Activated CD4-positive, alpha-beta T cell treated with anti-CD3 and anti-CD28 coated beads, Interleukin-2, amount 10 ng/mL, durations not matched to agents 24 days and 14 days (primary cell): ENCODE results near the gene PRPF6. TPM values are rescaled to one million over a fixed set of nuclear protein-coding genes. Genes with fewer than 3 reads are reported as not detected.

Experiments used
- DNase-seq: peaks from one replicate; pipeline ENCODE4 v3.0.0; 2022
- H3K27ac Mint-ChIP-seq: one replicate; pipeline ENCODE4 v1.8.0; 2022; ENCODE audit warnings: mild to moderate bottlenecking, mixed read lengths
- H3K27me3 Mint-ChIP-seq: one replicate; pipeline ENCODE4 v1.8.0; 2022; ENCODE audit warnings: mixed read lengths
- H3K36me3 Mint-ChIP-seq: one replicate; pipeline ENCODE4 v1.8.0; 2022; ENCODE audit warnings: low read depth, mild to moderate bottlenecking, mixed read lengths
- H3K4me1 Mint-ChIP-seq: one replicate; pipeline ENCODE4 v1.8.0; 2021; ENCODE audit warnings: mixed read lengths
- H3K4me3 Mint-ChIP-seq: one replicate; pipeline ENCODE4 v1.8.0; 2022; ENCODE audit warnings: mild to moderate bottlenecking, moderate library complexity, mixed read lengths
- H3K9me3 Mint-ChIP-seq: one replicate; pipeline ENCODE4 v1.8.0; 2021; ENCODE audit warnings: mixed read lengths
- intact Hi-C: fragments of 100-400 bp; cut with micrococcal nuclease; formaldehyde crosslinking; loops from one replicate; pipeline ENCODE4 v1.15.1; 2023
- total RNA-seq: library from RNA; stranded (reverse); gene quantifications from 2 replicates; pipeline ENCODE4 v1.2.3, GENCODE V29; 2022

The PRPF6 gene
- total RNA-seq, 1 donor from 2014 or later = 79.5 TPM

- H3K27me3 Mint-ChIP-seq = no peaks in the 10 kb centered on the region
- peak overlapping the region; percentile 95 for H3K4me3 Mint-ChIP-seq
- intact Hi-C loops = loop anchor here (5.0 kb wide), 1 partner anchor 554 kb away; the partner anchor contains the start of gene PPDPF
- H3K36me3 Mint-ChIP-seq = peaks cover 23% of the 10 kb centered on the region
- no peaks in the 10 kb centered on the region for H3K9me3 Mint-ChIP-seq
- peaks cover 14% of the 10 kb centered on the region for H3K4me1 Mint-ChIP-seq
- no peak overlapping the region for H3K27ac Mint-ChIP-seq
- no peak for DNase-seq
Measured at GRCh38 chr20:64076061-64076997, 95.4 kb downstream of the PRPF6 start.

GRCh38 chr20:64077094-64077493 is 96.2 kb downstream of the PRPF6 start:
- intact Hi-C loops = loop anchor here (5.0 kb wide), 1 partner anchor 555 kb away; the partner anchor contains the start of gene PPDPF
- Mint-ChIP-seq H3K36me3 (peaks cover 22% of the 10 kb centered on the region), H3K9me3 (no peaks in the 10 kb centered on the region), H3K4me1 (peaks cover 17% of the 10 kb centered on the region), H3K4me3 (peak overlapping the region; percentile 95), H3K27ac (peak overlapping the region; percentile 90), H3K27me3 (peaks cover 5% of the 10 kb centered on the region)
- DNase-seq = peak; percentile 86

DNA sequence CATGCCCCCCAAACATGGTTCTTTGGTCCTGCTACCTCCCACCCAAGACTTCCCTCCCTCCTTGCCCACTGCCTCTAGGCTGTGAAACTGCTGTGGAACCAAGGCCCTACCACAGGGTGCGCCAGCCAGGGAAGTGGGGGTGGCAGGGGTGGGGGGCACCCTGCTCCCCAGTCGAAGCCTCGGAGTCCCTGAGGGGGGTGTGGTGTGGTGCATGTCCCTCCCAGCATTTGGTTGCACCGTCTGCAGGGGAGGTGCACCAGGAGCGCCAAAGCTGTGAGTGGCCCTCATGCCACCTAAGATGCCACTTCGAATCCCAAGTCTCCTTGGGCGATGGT is 96.6 kb downstream of the PRPF6 start:
- intact Hi-C loops = loop anchor here (5.0 kb wide), 1 partner anchor 555 kb away; the partner anchor contains the start of gene PPDPF
- H3K27ac Mint-ChIP-seq = peak overlapping the region; percentile 90
- H3K4me1 Mint-ChIP-seq = peaks cover 20% of the 10 kb centered on the region
- H3K4me3 Mint-ChIP-seq = peak overlapping the region; percentile 95
- no peak for DNase-seq
- H3K9me3 Mint-ChIP-seq = no peaks in the 10 kb centered on the region
- H3K27me3 Mint-ChIP-seq = peaks cover 7% of the 10 kb centered on the region
- H3K36me3 Mint-ChIP-seq = peaks cover 18% of the 10 kb centered on the region

GRCh38 chr20:64077876-64078551 is 97.1 kb downstream of the PRPF6 start:
- H3K27ac Mint-ChIP-seq = peak overlapping the region; percentile 90
- H3K27me3 Mint-ChIP-seq = peaks cover 8% of the 10 kb centered on the region
- intact Hi-C loops = loop anchor here (5.0 kb wide), 1 partner anchor 556 kb away; the partner anchor contains the start of gene PPDPF
- H3K4me3 Mint-ChIP-seq = peak overlapping the region; percentile 95
- H3K4me1 Mint-ChIP-seq = peaks cover 23% of the 10 kb centered on the region
- no peaks in the 10 kb centered on the region for H3K9me3 Mint-ChIP-seq
- peaks cover 17% of the 10 kb centered on the region for H3K36me3 Mint-ChIP-seq
- peak; percentile 90 for DNase-seq

GRCh38 chr20:64078934-64079272 is 98.0 kb downstream of the PRPF6 start:
- Mint-ChIP-seq H3K4me1 (peaks cover 27% of the 10 kb centered on the region), H3K4me3 (peak overlapping the region; percentile 95), H3K27ac (peak overlapping the region; percentile 80), H3K9me3 (no peaks in the 10 kb centered on the region), H3K27me3 (peaks cover 10% of the 10 kb centered on the region), H3K36me3 (peaks cover 14% of the 10 kb centered on the region)
- DNase-seq = no peak
- intact Hi-C loops = loop anchor here (1.0 to 5.0 kb wide), 2 partner anchors 13 to 557 kb away; partner anchors contain the start of gene PPDPF

- Mint-ChIP-seq H3K4me1 (peaks cover 29% of the 10 kb centered on the region), H3K27me3 (peaks cover 13% of the 10 kb centered on the region), H3K9me3 (no peaks in the 10 kb centered on the region), H3K36me3 (peaks cover 11% of the 10 kb centered on the region), H3K4me3 (peak within 1 kb of the TSS; percentile 95), H3K27ac (peak within 1 kb of the TSS; percentile 80)
- intact Hi-C loops = loop anchor here (1.0 to 5.0 kb wide), 2 partner anchors 13 to 557 kb away; partner anchors contain the start of gene PPDPF
- DNase-seq = peak; percentile 93
Measured at GRCh38 chr20:64079273-64080012, 98.5 kb downstream of the PRPF6 start, which contains the start of gene RGS19. RGS19 (minus strand) TSS chr20:64079518; CDS start chr20:64076886, 2,632 bp downstream.

- H3K36me3 Mint-ChIP-seq = peaks cover 11% of the 10 kb centered on the region
- H3K9me3 Mint-ChIP-seq = no peaks in the 10 kb centered on the region
- DNase-seq = no peak
- peaks cover 30% of the 10 kb centered on the region for H3K4me1 Mint-ChIP-seq
- H3K4me3 Mint-ChIP-seq = peak within 1 kb of the TSS; percentile 95
- peak within 1 kb of the TSS; percentile 80 for H3K27ac Mint-ChIP-seq
- intact Hi-C loops = no loop called here
- peaks cover 19% of the 10 kb centered on the region for H3K27me3 Mint-ChIP-seq
Measured at GRCh38 chr20:64080013-64080812, 99.3 kb downstream of the PRPF6 start, which contains the start of gene OPRL1. OPRL1 (plus strand) TSS chr20:64080082; CDS start chr20:64092721, 12,639 bp downstream.

GRCh38 chr20:64080813-64081623 is 100.1 kb downstream of the PRPF6 start:
- Mint-ChIP-seq H3K9me3 (no peaks in the 10 kb centered on the region), H3K4me3 (peak overlapping the region; percentile 71), H3K27ac (peak overlapping the region; percentile 42), H3K36me3 (peaks cover 6% of the 10 kb centered on the region), H3K27me3 (peaks cover 26% of the 10 kb centered on the region), H3K4me1 (peaks cover 29% of the 10 kb centered on the region)
- peak; percentile 68 for DNase-seq
- intact Hi-C loops = no loop called here

- H3K36me3 Mint-ChIP-seq = peaks cover 5% of the 10 kb centered on the region
- H3K9me3 Mint-ChIP-seq = no peaks in the 10 kb centered on the region
- intact Hi-C loops = no loop called here
- H3K27ac Mint-ChIP-seq = no peak overlapping the region
- H3K27me3 Mint-ChIP-seq = peaks cover 30% of the 10 kb centered on the region
- peaks cover 29% of the 10 kb centered on the region for H3K4me1 Mint-ChIP-seq
- H3K4me3 Mint-ChIP-seq = peak overlapping the region; percentile 68
- no peak for DNase-seq
Measured at GRCh38 chr20:64081624-64081964, 100.7 kb downstream of the PRPF6 start.

GRCh38 chr20:64082126-64082731 is 101.3 kb downstream of the PRPF6 start:
- Mint-ChIP-seq H3K27me3 (peaks cover 32% of the 10 kb centered on the region), H3K27ac (peak overlapping the region; percentile 45), H3K4me1 (peaks cover 27% of the 10 kb centered on the region), H3K9me3 (no peaks in the 10 kb centered on the region), H3K4me3 (peak overlapping the region; percentile 68), H3K36me3 (peaks cover 5% of the 10 kb centered on the region)
- intact Hi-C loops = loop anchor here (2.0 kb wide), 1 partner anchor 19 kb away; the partner anchor contains the start of gene TCEA2
- no peak for DNase-seq
